Measurements from ENCODE around the gene LSM14A.

DNA sequence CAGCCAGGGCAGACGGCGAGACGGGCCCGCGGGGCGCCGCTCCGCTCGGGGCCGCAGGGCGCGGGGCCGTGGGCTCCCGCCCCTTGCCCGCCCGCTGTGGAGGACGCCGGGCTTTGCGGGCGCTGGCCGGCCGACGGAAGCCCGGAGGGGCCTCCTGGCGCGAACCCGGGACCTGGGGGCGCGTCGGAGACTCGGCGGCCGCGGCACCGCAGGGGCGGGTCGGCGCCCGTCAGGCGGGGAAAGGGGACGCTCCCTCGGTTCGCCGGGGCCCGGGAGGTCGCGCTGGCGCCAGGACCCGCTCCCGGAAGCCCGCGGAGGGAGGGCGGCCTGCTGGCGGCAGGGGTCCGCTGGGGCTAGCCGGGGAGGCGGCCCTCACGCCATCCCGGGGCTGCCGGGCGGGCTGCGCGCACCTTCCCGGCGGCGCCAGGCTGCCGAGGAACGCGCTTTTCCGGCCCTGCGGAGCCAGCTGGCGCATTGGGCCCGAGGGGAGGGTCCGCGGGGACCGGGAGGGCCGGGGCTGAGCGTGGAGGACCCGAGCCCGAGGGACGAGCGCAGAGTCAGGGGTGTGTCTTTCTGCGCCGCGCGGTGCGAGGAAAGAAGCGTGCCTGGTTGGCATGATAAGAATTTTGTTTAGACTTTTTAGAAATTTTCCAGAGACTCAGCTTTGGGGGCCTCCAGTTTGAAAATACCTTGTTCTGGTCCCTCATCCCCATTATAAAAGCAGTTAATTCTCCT is 82.6 kb downstream of the LSM14A start:
- TF ChIP-seq EZH2 (optimal IDR thresholded peaks at IDR 0.05; ENCODE audit: low read depth, low read length) = no peak
- no peak for TF ChIP-seq CTCF (IDR thresholded peaks at IDR 0.05; ENCODE audit: low read length)

Measured in MM.1S (cell line).